Activated CD8-positive, alpha-beta memory T cell treated with anti-CD3 and anti-CD28 coated beads, Interleukin-2, amount 50 U/mL, for 24 hours (primary cell): ENCODE results near the gene USP17L10.
"Not testable (repeated sequence)": the region's sequence is repeated elsewhere in the genome, so short reads cannot be mapped to it uniquely, and the experiment has no call there.

ENCODE experiments used
- DNase-seq: peaks from one replicate; pipeline ENCODE4 v3.0.0-alpha.2; 2020; ENCODE audit errors: extremely low read depth

USP17L10 gene

GRCh38 chr4:9210357-9210756 is at the start of gene USP17L10:
Gene USP17L10, plus strand, starts transcription at chr4:9210657. Its CDS starts 0 bp downstream, at chr4:9210657.
- not testable (repeated sequence) for DNase-seq

GRCh38 chr4:9165990-9166389 is 44.5 kb upstream of the USP17L10 start:
- DNase-seq: not testable (repeated sequence)

GRCh38 chr4:9169791-9170459 is 40.5 kb upstream of the USP17L10 start, which contains the start of gene FAM90A26:
Gene FAM90A26, plus strand, starts transcription at chr4:9170409. Its CDS starts 2,764 bp downstream, at chr4:9173173.
- DNase-seq: not testable (repeated sequence)

- not testable (repeated sequence) for DNase-seq
These were observed 4.2 kb downstream of the USP17L10 start for GRCh38 chr4:9214701-9215100.

GRCh38 chr4:9215105-9215504 is 4.6 kb downstream of the USP17L10 start, which contains the start of gene USP17L11:
Gene USP17L11, plus strand, starts transcription at chr4:9215405. Its CDS starts 0 bp downstream, at chr4:9215405.
- DNase-seq: not testable (repeated sequence)

- DNase-seq: not testable (repeated sequence)
These were observed 9.4 kb downstream of the USP17L10 start, which contains the start of gene USP17L12 for GRCh38 chr4:9219852-9220251. Gene USP17L12, plus strand, starts transcription at chr4:9220152. Its CDS starts 0 bp downstream, at chr4:9220152.

- DNase-seq: not testable (repeated sequence)
These were observed 14.1 kb downstream of the USP17L10 start, which contains the start of gene USP17L13 for GRCh38 chr4:9224596-9224995. Gene USP17L13, plus strand, starts transcription at chr4:9224896. Its CDS starts 0 bp downstream, at chr4:9224896.

GRCh38 chr4:9230249-9230648 is 19.8 kb downstream of the USP17L10 start:
- not testable (repeated sequence) for DNase-seq

- not testable (repeated sequence) for DNase-seq
These were observed 23.6 kb downstream of the USP17L10 start, which contains the start of gene USP17L15 for GRCh38 chr4:9234085-9234484. Gene USP17L15, plus strand, starts transcription at chr4:9234385. Its CDS starts 0 bp downstream, at chr4:9234385.

- not testable (repeated sequence) for DNase-seq
These were observed 28.0 kb downstream of the USP17L10 start for GRCh38 chr4:9238461-9238860.

- not testable (repeated sequence) for DNase-seq
These were observed 33.1 kb downstream of the USP17L10 start, which contains the start of gene USP17L17 for GRCh38 chr4:9243579-9243978. Gene USP17L17, plus strand, starts transcription at chr4:9243879. Its CDS starts 0 bp downstream, at chr4:9243879.

GRCh38 chr4:9247953-9248680 is 37.7 kb downstream of the USP17L10 start, which contains the start of gene USP17L18:
Gene USP17L18, plus strand, starts transcription at chr4:9248630. Its CDS starts 0 bp downstream, at chr4:9248630.
- not testable (repeated sequence) for DNase-seq

- DNase-seq: not testable (repeated sequence)
These were observed 42.6 kb downstream of the USP17L10 start, which contains the start of gene USP17L19 for GRCh38 chr4:9253078-9253477. Gene USP17L19, plus strand, starts transcription at chr4:9253378. Its CDS starts 0 bp downstream, at chr4:9253378.

GRCh38 chr4:9257824-9258223 is 47.4 kb downstream of the USP17L10 start, which contains the start of gene USP17L20:
Gene USP17L20, plus strand, starts transcription at chr4:9258124. Its CDS starts 0 bp downstream, at chr4:9258124.
- not testable (repeated sequence) for DNase-seq
